ENCODE results near the gene ISCA2. TPM values are rescaled to one million over a fixed set of nuclear protein-coding genes. Genes with fewer than 3 reads are reported as not detected.

ISCA2 gene
- total RNA-seq, 1 experiment from 2014 or later = 37.5 TPM

DNA sequence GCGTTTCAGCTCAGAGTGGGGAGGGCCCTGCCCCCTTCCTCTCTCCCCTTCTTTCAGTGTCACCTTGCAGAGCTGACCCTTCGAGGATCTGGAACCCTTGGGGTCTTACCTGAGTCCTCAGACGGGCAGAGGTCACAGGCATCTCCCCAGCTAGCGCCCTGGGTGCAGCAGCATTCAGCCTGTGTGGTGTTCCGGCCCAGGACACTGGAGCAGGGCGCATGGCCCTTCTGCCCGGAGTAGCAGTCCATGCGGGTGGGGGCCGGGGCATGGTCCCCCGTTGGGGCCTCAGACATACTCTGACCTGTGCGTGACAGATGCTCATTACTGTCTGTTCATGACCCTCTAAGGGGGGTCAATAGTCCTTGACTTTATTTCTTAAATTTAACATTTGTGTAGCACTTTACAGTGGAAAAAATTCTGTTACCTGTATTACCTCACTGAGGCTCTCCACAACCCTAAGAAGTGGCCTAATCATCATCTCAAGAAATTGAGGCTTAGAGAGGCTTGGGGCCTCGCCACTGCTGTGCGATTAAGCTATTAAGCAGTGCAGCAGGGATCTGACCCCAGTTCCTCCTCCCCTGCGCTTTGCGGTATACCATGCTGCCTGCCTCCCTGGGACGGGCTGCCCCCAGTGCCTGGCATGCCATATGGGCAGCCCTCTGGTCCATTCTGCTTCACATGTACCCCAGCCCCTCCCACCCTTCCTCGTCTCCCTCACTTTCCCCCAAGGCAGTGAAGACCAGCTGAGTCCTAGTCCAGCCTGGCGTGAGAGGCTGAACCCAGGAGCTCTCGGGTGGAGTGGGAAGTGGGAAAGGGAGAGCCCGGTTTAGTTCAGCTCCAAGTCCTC lies 11.5 kb downstream of the ISCA2 start:
- Histone ChIP-seq H3T11ph (ENCODE audit: low read length) (no peak overlapping the region), H2AK5ac (ENCODE audit: insufficient read length, low read length) (no peak overlapping the region)
- peaks cover 38% of the 10 kb centered on the region in 2 experiments for H3K4me1 Mint-ChIP-seq

More for the DNA sequence above, 11.5 kb downstream of the ISCA2 start:
- H3K18ac ChIP-seq (ENCODE audit: insufficient read length, low read depth, low read length) = no peak overlapping the region
- H3K79me1 ChIP-seq (ENCODE audit: insufficient read depth, low read depth, low read length, poor library complexity, severe bottlenecking) = no peaks in the 10 kb centered on the region
- no peak overlapping the region for H2AFZ ChIP-seq (ENCODE audit: low read length)
- no peaks in the 10 kb centered on the region for H3K79me2 ChIP-seq (ENCODE audit: insufficient read depth, low read length)
- no peaks in the 10 kb centered on the region for H3K23me2 ChIP-seq (ENCODE audit: insufficient read length, low read depth, low read length, poor library complexity, severe bottlenecking)
- no peak overlapping the region for H2BK20ac ChIP-seq (ENCODE audit: low read depth, low read length, poor library complexity, severe bottlenecking)
- TF ChIP-seq, protein P1, sequence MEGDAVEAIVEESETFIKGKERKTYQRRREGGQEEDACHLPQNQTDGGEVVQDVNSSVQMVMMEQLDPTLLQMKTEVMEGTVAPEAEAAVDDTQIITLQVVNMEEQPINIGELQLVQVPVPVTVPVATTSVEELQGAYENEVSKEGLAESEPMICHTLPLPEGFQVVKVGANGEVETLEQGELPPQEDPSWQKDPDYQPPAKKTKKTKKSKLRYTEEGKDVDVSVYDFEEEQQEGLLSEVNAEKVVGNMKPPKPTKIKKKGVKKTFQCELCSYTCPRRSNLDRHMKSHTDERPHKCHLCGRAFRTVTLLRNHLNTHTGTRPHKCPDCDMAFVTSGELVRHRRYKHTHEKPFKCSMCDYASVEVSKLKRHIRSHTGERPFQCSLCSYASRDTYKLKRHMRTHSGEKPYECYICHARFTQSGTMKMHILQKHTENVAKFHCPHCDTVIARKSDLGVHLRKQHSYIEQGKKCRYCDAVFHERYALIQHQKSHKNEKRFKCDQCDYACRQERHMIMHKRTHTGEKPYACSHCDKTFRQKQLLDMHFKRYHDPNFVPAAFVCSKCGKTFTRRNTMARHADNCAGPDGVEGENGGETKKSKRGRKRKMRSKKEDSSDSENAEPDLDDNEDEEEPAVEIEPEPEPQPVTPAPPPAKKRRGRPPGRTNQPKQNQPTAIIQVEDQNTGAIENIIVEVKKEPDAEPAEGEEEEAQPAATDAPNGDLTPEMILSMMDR (conservative IDR thresholded peaks at IDR 0.05) = no peak
- peaks cover 16% of the 10 kb centered on the region for H3K27me3 Mint-ChIP-seq (ENCODE audit: low read depth)
- no CpG with 5 or more reads among the region's 20 CpGs for WGBS (ENCODE audit: extremely low coverage, insufficient read length, low lambda C conversion rate)
- H3K4ac ChIP-seq (ENCODE audit: low read depth, low read length) = no peak overlapping the region
- no peak overlapping the region for H3K4me3 Mint-ChIP-seq
- DNase-seq = no peak
- no peak overlapping the region for H3K23ac ChIP-seq (ENCODE audit: insufficient read length, low read depth, low read length)
- H4K5ac ChIP-seq (ENCODE audit: insufficient read length, low read depth, low read length) = no peak overlapping the region
- no peak overlapping the region for H4K91ac ChIP-seq (ENCODE audit: insufficient read length, low read depth, low read length)
- peak overlapping the region in 1 of 3 experiments; percentile 44; a peak in 1 of 7 replicates for H3K27ac Mint-ChIP-seq
- no peaks in the 10 kb centered on the region for H3K9me3 ChIP-seq (ENCODE audit: control insufficient read depth, low read depth, low read length)
- H4K20me1 ChIP-seq (ENCODE audit: control insufficient read depth, insufficient read depth, insufficient read length) = no peaks in the 10 kb centered on the region
- H3K56ac ChIP-seq (ENCODE audit: insufficient read length, low read depth, low read length) = no peak overlapping the region
- H3K36me3 Mint-ChIP-seq (ENCODE audit: insufficient read depth in 1 of 3, low read depth in 3 of 3) = no peaks in the 10 kb centered on the region; a peak in 1 of 7 replicates
- H3K4me1 ChIP-seq (ENCODE audit: insufficient read depth, low read length) = no peaks in the 10 kb centered on the region; the same call in 1 of the 2 replicates
- no peak overlapping the region for H3K9ac ChIP-seq (ENCODE audit: extremely low read depth, insufficient read length, low read length)
- H3K14ac ChIP-seq (ENCODE audit: insufficient read depth, low read length) = no peak overlapping the region
- H4K8ac ChIP-seq (replicated peaks; ENCODE audit: insufficient read length, low read depth, low read length) = no peak overlapping the region
- H2BK15ac ChIP-seq (ENCODE audit: low read depth, low read length) = no peak overlapping the region
- H2BK5ac ChIP-seq (ENCODE audit: insufficient read length, low read length) = no peak overlapping the region
- no peak overlapping the region for H2BK120ac ChIP-seq (ENCODE audit: low read depth, low read length, poor library complexity, severe bottlenecking)
- H3K27ac ChIP-seq (ENCODE audit: insufficient read length, low read depth, low read length) = no peak overlapping the region
- no peak overlapping the region for H3K4me2 ChIP-seq (ENCODE audit: insufficient read depth, insufficient read length, low read length)
- no peak overlapping the region for H2BK12ac ChIP-seq (ENCODE audit: insufficient read length, low read depth, low read length)
- no peaks in the 10 kb centered on the region for H3K9me3 Mint-ChIP-seq
- no peaks in the 10 kb centered on the region for H3K27me3 ChIP-seq (ENCODE audit: insufficient read depth, low read length)
